ENCODE measurements around the gene GSC. TPM values are rescaled to one million over a fixed set of nuclear protein-coding genes. Genes with fewer than 3 reads are reported as not detected.

Gene GSC
- total RNA-seq, 1 donor, result 9.4 TPM

DNA sequence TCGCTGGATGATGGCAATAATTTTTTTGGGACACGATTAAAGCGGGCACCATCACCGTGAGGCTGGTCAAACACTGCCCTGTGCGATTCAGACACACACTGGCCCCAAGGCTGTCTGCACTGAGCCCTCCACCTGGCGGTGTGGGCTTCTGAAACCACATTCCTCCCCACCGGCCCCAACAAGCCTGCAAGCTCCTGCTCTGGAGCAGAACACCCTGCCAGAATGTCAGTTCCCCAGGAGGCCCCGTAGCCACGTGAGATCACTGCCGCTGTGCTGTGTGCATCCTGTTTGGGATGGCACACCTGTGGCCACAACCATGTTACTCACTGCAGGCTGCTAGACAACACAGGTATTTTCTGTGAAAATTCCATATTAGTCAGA is 7.9 kb downstream of the GSC start:
- no peaks in the 10 kb centered on the region for H3K4me1 ChIP-seq (ENCODE audit: insufficient read depth, low read length)
- no peak overlapping the region for H3K4me3 ChIP-seq (ENCODE audit: insufficient read depth, low read length)
- no peak for TF ChIP-seq CTCF (IDR thresholded peaks at IDR 0.05; ENCODE audit: extremely low read depth, low read depth, low read length)
- no peaks in the 10 kb centered on the region for H4K20me1 ChIP-seq (ENCODE audit: insufficient read depth, low read length)
- no peak overlapping the region for H3K4me2 ChIP-seq (ENCODE audit: insufficient read depth, low read length)
- H3K9me3 ChIP-seq (ENCODE audit: low read depth, low read length), result no peaks in the 10 kb centered on the region
- no peak overlapping the region for H2AFZ ChIP-seq (ENCODE audit: low read length)
- no peak overlapping the region for H3K27ac ChIP-seq (ENCODE audit: low read depth, low read length)
- DNase-seq (ENCODE audit: insufficient read length, low spot score, missing footprints), result no peak
- H3K36me3 ChIP-seq (ENCODE audit: insufficient read depth, low read length), result no peaks in the 10 kb centered on the region
- H3K27me3 ChIP-seq (ENCODE audit: insufficient read depth, low read length), result peaks cover 12% of the 10 kb centered on the region
- no peaks in the 10 kb centered on the region for H3K79me2 ChIP-seq (ENCODE audit: insufficient read depth, low read length)

GRCh38 chr14:94761348-94761996 is 8.4 kb downstream of the GSC start:
- H3K4me2 ChIP-seq (ENCODE audit: insufficient read depth, low read length), result no peak overlapping the region
- H3K27me3 ChIP-seq (ENCODE audit: insufficient read depth, low read length), result peaks cover 12% of the 10 kb centered on the region
- H3K4me3 ChIP-seq (ENCODE audit: insufficient read depth, low read length), result no peak overlapping the region
- no peaks in the 10 kb centered on the region for H4K20me1 ChIP-seq (ENCODE audit: insufficient read depth, low read length)
- no peaks in the 10 kb centered on the region for H3K79me2 ChIP-seq (ENCODE audit: insufficient read depth, low read length)
- no peak for TF ChIP-seq CTCF (IDR thresholded peaks at IDR 0.05; ENCODE audit: extremely low read depth, low read depth, low read length)
- DNase-seq (ENCODE audit: insufficient read length, low spot score, missing footprints), result no peak
- no peaks in the 10 kb centered on the region for H3K4me1 ChIP-seq (ENCODE audit: insufficient read depth, low read length)
- no peak overlapping the region for H2AFZ ChIP-seq (ENCODE audit: low read length)
- no peaks in the 10 kb centered on the region for H3K9me3 ChIP-seq (ENCODE audit: low read depth, low read length)
- no peaks in the 10 kb centered on the region for H3K36me3 ChIP-seq (ENCODE audit: insufficient read depth, low read length)
- H3K27ac ChIP-seq (ENCODE audit: low read depth, low read length), result no peak overlapping the region

DNA sequence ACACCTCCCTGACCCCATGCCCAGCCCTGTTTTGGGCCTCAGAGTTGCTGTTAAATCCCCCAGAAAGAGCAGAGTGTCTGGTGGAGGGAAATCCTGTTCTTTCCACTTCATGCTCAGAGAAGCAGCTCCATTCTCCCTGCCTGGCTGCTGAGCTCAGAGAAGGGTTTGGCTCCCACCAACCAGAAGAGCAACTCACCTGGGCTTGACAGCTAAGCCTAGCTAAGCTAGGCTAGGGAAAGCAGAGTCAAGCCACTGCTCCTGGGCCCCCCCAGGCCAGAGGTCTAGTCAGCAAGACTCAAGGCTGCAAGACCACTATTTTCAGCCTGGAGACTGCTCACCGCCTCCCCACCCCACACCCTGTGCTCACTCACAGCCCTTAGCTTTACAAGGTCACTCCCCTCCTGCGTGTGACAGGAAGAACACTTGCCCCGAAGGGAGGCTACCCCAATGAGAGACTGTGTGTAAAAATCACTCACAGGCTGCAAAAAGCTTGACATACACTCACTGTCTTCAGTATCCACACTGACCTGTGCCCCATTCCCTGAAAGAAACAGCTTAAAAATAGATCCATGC is 13.5 kb downstream of the GSC start:
- Histone ChIP-seq H3K27ac (ENCODE audit: low read depth, low read length) (no peak overlapping the region), H3K27me3 (ENCODE audit: insufficient read depth, low read length) (peaks cover 18% of the 10 kb centered on the region), H2AFZ (ENCODE audit: low read length) (no peak overlapping the region), H4K20me1 (ENCODE audit: insufficient read depth, low read length) (no peaks in the 10 kb centered on the region), H3K79me2 (ENCODE audit: insufficient read depth, low read length) (no peaks in the 10 kb centered on the region), H3K4me3 (ENCODE audit: insufficient read depth, low read length) (no peak overlapping the region), H3K9me3 (ENCODE audit: low read depth, low read length) (no peaks in the 10 kb centered on the region), H3K36me3 (ENCODE audit: insufficient read depth, low read length) (no peaks in the 10 kb centered on the region), H3K4me2 (ENCODE audit: insufficient read depth, low read length) (no peak overlapping the region), H3K4me1 (ENCODE audit: insufficient read depth, low read length) (no peaks in the 10 kb centered on the region)
- DNase-seq (ENCODE audit: insufficient read length, low spot score, missing footprints), result no peak
- no peak for TF ChIP-seq CTCF (IDR thresholded peaks at IDR 0.05; ENCODE audit: extremely low read depth, low read depth, low read length)

DNA sequence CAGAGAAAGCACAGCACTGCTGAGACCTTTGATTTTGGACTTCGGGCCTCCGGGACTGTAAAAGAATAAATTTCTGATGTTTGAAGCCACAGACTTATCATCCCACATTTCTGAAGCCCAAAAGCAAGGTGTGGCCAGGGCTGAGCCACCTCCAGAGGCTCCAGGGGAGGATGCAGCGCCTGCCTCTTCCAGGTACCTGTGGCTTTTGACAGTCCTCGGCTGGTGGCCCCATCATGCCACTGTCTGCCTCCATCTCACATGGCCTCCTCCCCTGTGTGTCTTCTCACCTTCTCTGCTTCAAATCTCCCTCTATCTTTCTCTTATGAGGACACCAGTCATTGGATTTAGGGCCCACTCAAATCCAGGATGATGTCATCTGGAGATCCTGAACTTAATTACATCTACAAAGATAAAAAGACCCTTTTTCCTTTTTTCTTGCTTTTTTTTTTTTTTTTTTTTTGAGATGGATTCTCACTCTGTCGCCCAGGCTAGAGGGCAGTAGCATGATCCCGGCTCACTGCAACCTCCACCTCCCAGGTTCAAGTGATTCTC is 15.4 kb downstream of the GSC start:
- Histone ChIP-seq H2AFZ (ENCODE audit: low read length) (no peak overlapping the region), H3K27me3 (ENCODE audit: insufficient read depth, low read length) (peaks cover 26% of the 10 kb centered on the region), H3K9me3 (ENCODE audit: low read depth, low read length) (no peaks in the 10 kb centered on the region), H3K79me2 (ENCODE audit: insufficient read depth, low read length) (no peaks in the 10 kb centered on the region), H4K20me1 (ENCODE audit: insufficient read depth, low read length) (no peaks in the 10 kb centered on the region), H3K4me3 (ENCODE audit: insufficient read depth, low read length) (no peak overlapping the region), H3K4me2 (ENCODE audit: insufficient read depth, low read length) (no peak overlapping the region), H3K4me1 (ENCODE audit: insufficient read depth, low read length) (no peaks in the 10 kb centered on the region), H3K27ac (ENCODE audit: low read depth, low read length) (no peak overlapping the region), H3K36me3 (ENCODE audit: insufficient read depth, low read length) (no peaks in the 10 kb centered on the region)
- DNase-seq (ENCODE audit: insufficient read length, low spot score, missing footprints), result no peak
- TF ChIP-seq CTCF (IDR thresholded peaks at IDR 0.05; ENCODE audit: extremely low read depth, low read depth, low read length), result no peak
